Measurements from ENCODE around the gene WDR12. TPM values are rescaled to one million over a fixed set of nuclear protein-coding genes. Genes with fewer than 3 reads are reported as not detected.

Gene WDR12
- total and polyA plus RNA-seq, 9 of the 15 experiments (the other 6 are each of a cell fraction or from before 2014, with no cell fraction given) = 109 to 554 (median 174) TPM

GRCh38 chr2:202950592-202950991 is 39.1 kb upstream of the WDR12 start (continued):
- TF ChIP-seq ETS2 (tag; IDR thresholded peaks at IDR 0.05; ENCODE audit: borderline replicate concordance, poor library complexity, severe bottlenecking) (no peak), ZFP36 (IDR thresholded peaks at IDR 0.05; ENCODE audit: low read depth, low read length, partially characterized antibody) (no peak), ZSCAN32 (CRISPR knock-in tag; IDR thresholded peaks at IDR 0.05) (no peak), EP300 (IDR thresholded peaks at IDR 0.05; ENCODE audit: low read length) (peak; percentile 79), ELF2 (CRISPR knock-in tag; IDR thresholded peaks at IDR 0.05) (no peak), FOXO4 (CRISPR knock-in tag; IDR thresholded peaks at IDR 0.05) (no peak), HMBOX1 (IDR thresholded peaks at IDR 0.05) (no peak), SMAD4 (CRISPR knock-in tag; conservative IDR thresholded peaks at IDR 0.05) (peak; percentile 18; the same call in 1 of the 2 replicates), TFAM (CRISPR knock-in tag; conservative IDR thresholded peaks at IDR 0.05) (no peak), ZBTB43 (CRISPR knock-in tag; IDR thresholded peaks at IDR 0.05) (no peak), ZNF764 (CRISPR knock-in tag; IDR thresholded peaks at IDR 0.05; ENCODE audit: low read depth) (no peak), SMAD3 (CRISPR knock-in tag; conservative IDR thresholded peaks at IDR 0.05) (no peak), JUND (IDR thresholded peaks at IDR 0.05; ENCODE audit: borderline replicate concordance, low read depth, low read length) (peak; percentile 72; the same call in 1 of the 2 replicates), JUND (tag; IDR thresholded peaks at IDR 0.05; ENCODE audit: borderline replicate concordance, low read depth, low read length) (peak; percentile 76; the same call in 2 of the 3 replicates), RREB1 (CRISPR knock-in tag; IDR thresholded peaks at IDR 0.05) (no peak), FOXJ3 (CRISPR knock-in tag; IDR thresholded peaks at IDR 0.05) (no peak), FOXM1 (IDR thresholded peaks at IDR 0.05; ENCODE audit: low read depth) (peak; percentile 58), FOXM1 (CRISPR knock-in tag; IDR thresholded peaks at IDR 0.05; ENCODE audit: low read depth) (no peak), NR1H2 (CRISPR knock-in tag; IDR thresholded peaks at IDR 0.05) (no peak), E2F3 (CRISPR knock-in tag; IDR thresholded peaks at IDR 0.05) (no peak)

All from K562 (cell line).